GM12878 (cell line): ENCODE results near the gene DYNLT2B. TPM values are rescaled to one million over a fixed set of nuclear protein-coding genes. Genes with fewer than 3 reads are reported as not detected.

ENCODE experiments used
- ATAC-seq: fragments of 200-7000 bp; cut with Tn5 transposase; 3 replicates; pipeline ENCODE4 v1.9.1; 2020; ENCODE audit warnings: mild to moderate bottlenecking, moderate library complexity
- BruUV-seq: library from RNA; stranded (reverse); fragments of 400-500 nt; replicated peaks from 2 replicates; lab custom pipeline; 2021; lab: Mats Ljungman, UMichigan
- CTCF ChIA-PET: fragments of 300-600 bp; sonication (Branson Sonifier 250); formaldehyde crosslinking; extraction: SDS; loops from one replicate; lab custom pipeline; 2021; ENCODE audit warnings: inconsistent platforms; lab: Yijun Ruan, JAX
- POLR2A ChIA-PET: fragments of 350-600 bp; formaldehyde crosslinking; extraction: SDS; loops from one replicate; lab custom pipeline; 2021; ENCODE audit warnings: inconsistent platforms; lab: Charles Lee
- RAD21 ChIA-PET: fragments of 300-600 bp; sonication (Branson Sonifier 250); formaldehyde crosslinking; loops from one replicate; lab custom pipeline; 2023; ENCODE audit warnings: antibody characterized with exemption; ENCODE audit not compliant: unreplicated experiment; lab: Charles Lee
- SMC1A ChIA-PET: fragments of 300-600 bp; sonication (Branson Sonifier 250); formaldehyde crosslinking; loops from one replicate; lab custom pipeline; 2023; ENCODE audit not compliant: unreplicated experiment, uncharacterized antibody; lab: Charles Lee
- DNase-seq: peaks from one replicate; pipeline ENCODE4 v3.0.0-alpha.2; 2011; ENCODE audit warnings: low read depth, low spot score
- FAIRE-seq: peaks from 3 replicates; lab custom pipeline; 2011; peaks lifted over from hg19 to GRCh38; lab: Jason Lieb, UNC
- H2AFZ ChIP-seq: 2 replicates; pipeline ENCODE4 v1.6.0; 2011; ENCODE audit warnings: low read depth, low read length, control low read depth; ENCODE audit not compliant: control insufficient read depth
- H3K27ac ChIP-seq: 2 replicates; pipeline ENCODE4 v1.5.1; 2011; ENCODE audit warnings: control low read depth; ENCODE audit not compliant: control insufficient read depth, insufficient read depth
- H3K27me3 ChIP-seq, 2 experiments: replicated peaks in 1 of 2; 2 replicates each; pipeline versions ENCODE4 v1.6.0 to v1.6.1; 2011; ENCODE audit warnings: low read length in 1 of 2; ENCODE audit not compliant: control insufficient read depth in 2 of 2, insufficient read depth in 2 of 2
- H3K36me3 ChIP-seq, 2 experiments: 2 replicates each; pipeline ENCODE4 v1.5.1; 2011; ENCODE audit warnings: low read length in 1 of 2; ENCODE audit not compliant: control insufficient read depth in 2 of 2, insufficient read depth in 2 of 2
- H3K4me1 ChIP-seq: 2 replicates; pipeline ENCODE4 v1.6.1; 2011; ENCODE audit warnings: mild to moderate bottlenecking, low read length, moderate library complexity, mixed read lengths; ENCODE audit not compliant: control insufficient read depth, insufficient read depth
- H3K4me2 ChIP-seq: 2 replicates; pipeline ENCODE4 v1.6.0; 2011; ENCODE audit warnings: control low read depth; ENCODE audit not compliant: control insufficient read depth, insufficient read depth
- H3K4me3 ChIP-seq: fragments of 200-600 bp; sonication (generic); 2 replicates; pipeline ENCODE4 v1.5.1; 2016
- H3K79me2 ChIP-seq: 2 replicates; pipeline ENCODE4 v1.6.0; 2011; ENCODE audit warnings: low read length; ENCODE audit not compliant: control insufficient read depth, insufficient read depth
- H3K9ac ChIP-seq: 2 replicates; pipeline ENCODE4 v1.8.0; 2011; ENCODE audit warnings: low read length, control low read depth, mixed read lengths; ENCODE audit not compliant: control insufficient read depth, insufficient read depth
- H3K9me3 ChIP-seq: replicated peaks from 3 replicates; pipeline ENCODE4 v1.5.1; 2011; ENCODE audit warnings: mild to moderate bottlenecking, low read length; ENCODE audit not compliant: control insufficient read depth, insufficient read depth
- H4K20me1 ChIP-seq: 2 replicates; pipeline ENCODE4 v1.6.0; 2011; ENCODE audit not compliant: control insufficient read depth, insufficient read depth
- BACH1 ChIP-seq: fragments of 450-650 bp; IDR thresholded peaks from 2 replicates; pipeline ENCODE4 v1.6.1; 2017; ENCODE audit warnings: mild to moderate bottlenecking, borderline replicate concordance
- BCL3 ChIP-seq: IDR thresholded peaks from 2 replicates; pipeline ENCODE4 v1.6.1; 2011; ENCODE audit warnings: borderline replicate concordance, low read depth, mild to moderate bottlenecking, moderate library complexity, low read length; ENCODE audit not compliant: insufficient read depth, poor library complexity, severe bottlenecking
- CEBPB ChIP-seq, 2 experiments: fragments of 150-350 bp in 1 of 2; IDR thresholded peaks; 2 replicates each; pipeline ENCODE4 v1.6.1; 2012 to 2014; ENCODE audit warnings: low read depth in 2 of 2, low read length in 2 of 2, borderline replicate concordance in 1 of 2, inconsistent platforms in 1 of 2
- ESRRA ChIP-seq: IDR thresholded peaks from 2 replicates; pipeline ENCODE4 v1.6.1; 2012; ENCODE audit warnings: mild to moderate bottlenecking, low read length, improper control_type of control experiment
- HDAC6 ChIP-seq: fragments of 200-600 bp; sonication (generic); IDR thresholded peaks from one replicate; pipeline ENCODE4 v1.8.0; 2017; ENCODE audit warnings: antibody characterized with exemption; ENCODE audit not compliant: unreplicated experiment
- IKZF2 ChIP-seq, 2 experiments: fragments of 450-650 bp; IDR thresholded peaks; 2 replicates each; pipeline ENCODE4 v1.6.1; 2017; ENCODE audit warnings: mild to moderate bottlenecking in 2 of 2, moderate library complexity in 2 of 2
- KDM1A ChIP-seq: fragments of 200-600 bp; sonication (generic); IDR thresholded peaks from 2 replicates; pipeline ENCODE4 v1.6.1; 2016; ENCODE audit warnings: borderline replicate concordance
- MEF2A ChIP-seq: IDR thresholded peaks from 2 replicates; pipeline ENCODE4 v1.6.1; 2011; ENCODE audit warnings: low read depth, mild to moderate bottlenecking, low read length, moderate library complexity; ENCODE audit not compliant: insufficient read depth
- MYB ChIP-seq: fragments of 150-350 bp; IDR thresholded peaks from 2 replicates; pipeline ENCODE4 v1.6.1; 2014; ENCODE audit warnings: mild to moderate bottlenecking, low read depth, low read length, borderline replicate concordance
- TAF1 ChIP-seq: IDR thresholded peaks from 2 replicates; pipeline ENCODE4 v1.6.1; 2011; ENCODE audit warnings: mild to moderate bottlenecking, low read depth, low read length, borderline replicate concordance
- TCF12 ChIP-seq: IDR thresholded peaks from 2 replicates; pipeline ENCODE4 v1.6.1; 2011; ENCODE audit warnings: low read depth, mild to moderate bottlenecking, low read length
- USF2 ChIP-seq: IDR thresholded peaks from 2 replicates; pipeline ENCODE4 v1.6.1; 2011; ENCODE audit warnings: low read depth, low read length, improper control_type of control experiment, borderline replicate concordance
- ZBTB40 ChIP-seq: fragments of 450-650 bp; IDR thresholded peaks from 2 replicates; pipeline ENCODE4 v1.6.1; 2016; ENCODE audit warnings: mild to moderate bottlenecking, moderate library complexity, borderline replicate concordance
- ZNF592 ChIP-seq: fragments of 450-650 bp; IDR thresholded peaks from 2 replicates; pipeline ENCODE4 v1.6.1; 2017; ENCODE audit warnings: mild to moderate bottlenecking, moderate library complexity
- WGBS: methylation state at CpG from one replicate; pipeline ENCODE4 v1.1.6; 2016; ENCODE audit warnings: low lambda C conversion rate; ENCODE audit not compliant: insufficient replicate concordance, insufficient coverage; ENCODE audit errors: missing lambda C conversion rate; 5-methylcytosine and 5-hydroxymethylcytosine counted together
- in situ Hi-C: fragments of 300-500 bp; cut with MboI; formaldehyde crosslinking; loops from 9 replicates; pipeline ENCODE4 v1.14.3; 2018; ENCODE audit warnings: mixed read lengths
- intact Hi-C: fragments of 100-400 bp; cut with micrococcal nuclease; formaldehyde crosslinking; loops from one replicate; pipeline ENCODE4 v1.14.2; 2022; ENCODE audit not compliant: unreplicated experiment
- polyA plus RNA-seq, 11 experiments: library from polyadenylated mRNA; depleted of rRNA in 4 of 11; unstranded in 6 of 11; stranded (reverse) in 5 of 11; fragments of >200 nt; fragmentation: Nextera tagmentation in 4 of 11; fragmentation: Illumina TruSeq in 1 of 11; extraction: Ambion mirVana in 4 of 11; extraction: Trizol in 1 of 11; gene quantifications; 1 replicate in 1 of 11; 2 replicates in 10 of 11; pipeline versions ENCODE4 v1.2.1 to v1.2.3, GENCODE V29; 2011 to 2016; ENCODE audit warnings: inconsistent platforms in 2 of 11, missing spikeins in 2 of 11, low read depth in 1 of 11
- total RNA-seq, 4 experiments: library from RNA; depleted of rRNA in 3 of 4; stranded (reverse); fragments of >200 nt in 3 of 4; fragmentation: Illumina TruSeq in 1 of 4; extraction: Trizol in 1 of 4; gene quantifications; 2 replicates each; pipeline versions ENCODE4 v1.2.1 to v1.2.3, GENCODE V29; 2013 to 2021

Gene DYNLT2B
- total and polyA plus RNA-seq, 10 of the 15 experiments (the other 5 are each of a cell fraction or from before 2014, with no cell fraction given): 8.6 to 89.7 (median 21.9) TPM

GRCh38 chr3:196326936-196327335, 8.9 kb upstream of the DYNLT2B start:
- DNase-seq (no peak), ATAC-seq (no peak), FAIRE-seq (no peak)
- H4K20me1 ChIP-seq: no peaks in the 10 kb centered on the region
- H3K27me3 ChIP-seq: no peaks in the 10 kb centered on the region
- no peak overlapping the region for H3K27ac ChIP-seq
- no peak overlapping the region for H3K4me2 ChIP-seq
- WGBS: 78% methylated on average over 9 of the region's 9 CpGs
- SMC1A ChIA-PET: no interaction called here
- H2AFZ ChIP-seq: no peak overlapping the region
- intact Hi-C loops: no loop called here
- no peaks in the 10 kb centered on the region for H3K36me3 ChIP-seq
- H3K9me3 ChIP-seq: no peaks in the 10 kb centered on the region
- H3K4me3 ChIP-seq: no peak overlapping the region
- in situ Hi-C loops: no loop called here
- H3K79me2 ChIP-seq: no peaks in the 10 kb centered on the region
- POLR2A ChIA-PET: interaction anchor here (0.5 kb wide), 1 partner anchor 106 kb away, joined by 9 read pairs; no protein-coding TSS in a partner anchor
- no peak overlapping the region for H3K9ac ChIP-seq
- RAD21 ChIA-PET: no interaction called here
- CTCF ChIA-PET: interaction anchor here (0.7 to 0.9 kb wide), 3 partner anchors 9 to 24 kb away, joined by 3 to 5 read pairs (median 3); partner anchors contain the start of gene DYNLT2B
- BruUV-seq: no TSS peak
- no peaks in the 10 kb centered on the region for H3K4me1 ChIP-seq
- no peak for TF ChIP-seq HDAC6
- TF ChIP-seq MEF2A: no peak
- no peak for TF ChIP-seq TAF1
- TF ChIP-seq ESRRA: no peak
- TF ChIP-seq ZNF592: no peak
- no peak for TF ChIP-seq TCF12
- TF ChIP-seq CEBPB (IDR thresholded peaks at IDR 0.05; ENCODE audit: borderline replicate concordance in 1 of 2, low read depth in 2 of 2, low read length in 2 of 2): no peak
- TF ChIP-seq USF2: no peak
- TF ChIP-seq BACH1: no peak
- TF ChIP-seq IKZF2 (IDR thresholded peaks at IDR 0.05): no peak
- TF ChIP-seq KDM1A: no peak
- TF ChIP-seq BCL3: no peak
- no peak for TF ChIP-seq MYB
- no peak for TF ChIP-seq ZBTB40
